ENCODE data around the gene FBN1. TPM values are rescaled to one million over a fixed set of nuclear protein-coding genes. Genes with fewer than 3 reads are reported as not detected.

Gene FBN1
- total and polyA plus RNA-seq, 8 donors = 1.5 to 35.2 (median 5.2) TPM

DNA sequence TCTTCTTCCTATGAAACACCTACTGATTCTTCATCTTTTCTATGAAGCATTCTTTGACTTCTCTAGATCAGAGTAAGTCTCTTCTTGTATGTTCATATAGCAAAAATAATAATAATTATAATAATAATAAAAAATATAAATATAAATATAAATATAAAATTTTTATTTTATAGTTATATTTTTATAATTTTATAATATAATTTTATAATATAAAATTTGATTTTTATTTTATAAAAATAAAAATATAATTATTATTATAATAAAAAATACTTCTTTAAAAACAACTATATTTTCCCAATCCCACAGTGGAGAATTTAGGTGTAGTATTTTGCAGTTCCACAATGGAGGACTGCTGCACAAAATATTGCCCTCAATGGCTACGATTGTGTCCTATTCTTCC, 279.9 kb downstream of the FBN1 start:
- Histone ChIP-seq H3K36me3 (no peaks in the 10 kb centered on the region), H3K27me3 (no peaks in the 10 kb centered on the region), H3K4me3 (no peak overlapping the region), H3K27ac (no peak overlapping the region), H3K4me1 (no peaks in the 10 kb centered on the region), H3K9me3 (no peaks in the 10 kb centered on the region)
- TF ChIP-seq, protein P1, sequence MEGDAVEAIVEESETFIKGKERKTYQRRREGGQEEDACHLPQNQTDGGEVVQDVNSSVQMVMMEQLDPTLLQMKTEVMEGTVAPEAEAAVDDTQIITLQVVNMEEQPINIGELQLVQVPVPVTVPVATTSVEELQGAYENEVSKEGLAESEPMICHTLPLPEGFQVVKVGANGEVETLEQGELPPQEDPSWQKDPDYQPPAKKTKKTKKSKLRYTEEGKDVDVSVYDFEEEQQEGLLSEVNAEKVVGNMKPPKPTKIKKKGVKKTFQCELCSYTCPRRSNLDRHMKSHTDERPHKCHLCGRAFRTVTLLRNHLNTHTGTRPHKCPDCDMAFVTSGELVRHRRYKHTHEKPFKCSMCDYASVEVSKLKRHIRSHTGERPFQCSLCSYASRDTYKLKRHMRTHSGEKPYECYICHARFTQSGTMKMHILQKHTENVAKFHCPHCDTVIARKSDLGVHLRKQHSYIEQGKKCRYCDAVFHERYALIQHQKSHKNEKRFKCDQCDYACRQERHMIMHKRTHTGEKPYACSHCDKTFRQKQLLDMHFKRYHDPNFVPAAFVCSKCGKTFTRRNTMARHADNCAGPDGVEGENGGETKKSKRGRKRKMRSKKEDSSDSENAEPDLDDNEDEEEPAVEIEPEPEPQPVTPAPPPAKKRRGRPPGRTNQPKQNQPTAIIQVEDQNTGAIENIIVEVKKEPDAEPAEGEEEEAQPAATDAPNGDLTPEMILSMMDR (IDR thresholded peaks at IDR 0.05) = no peak
- intact Hi-C loops (cut with DNase I) = no loop called here
- 71 to 82% methylated on average over 1 of the region's 1 CpG for WGBS, 2 donors
- DNase-seq (no peak), FAIRE-seq (peak; percentile 86), ATAC-seq (no peak)

DNA sequence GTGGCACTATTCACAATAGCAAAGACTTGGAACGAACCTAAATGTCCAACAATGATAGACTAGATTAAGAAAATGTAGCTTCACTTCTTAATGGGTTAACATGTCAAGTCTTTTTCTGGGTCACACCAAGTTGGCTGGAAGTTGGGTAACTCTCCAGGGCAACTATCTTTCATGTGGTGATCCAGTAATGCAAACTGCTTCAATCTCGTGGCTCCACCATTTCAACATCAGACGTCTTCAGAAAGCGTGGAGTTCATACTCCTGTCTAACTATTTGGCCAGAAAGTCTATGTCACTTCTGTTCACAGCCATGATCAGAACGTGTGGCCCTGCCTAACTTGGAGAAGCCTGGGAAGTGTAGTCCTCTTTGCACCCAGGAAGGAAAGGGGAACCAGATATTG, 282.0 kb downstream of the FBN1 start:
- no peak overlapping the region for H3K4me3 ChIP-seq
- no peak overlapping the region for H3K27ac ChIP-seq
- WGBS, 2 donors = 47 to 51% methylated on average over 5 of the region's 5 CpGs
- no peak for ATAC-seq
- H3K9me3 ChIP-seq = no peaks in the 10 kb centered on the region
- no peak for DNase-seq
- TF ChIP-seq, protein P1 (IDR thresholded peaks at IDR 0.05) = no peak
- no peaks in the 10 kb centered on the region for H3K27me3 ChIP-seq
- intact Hi-C loops (cut with DNase I) = no loop called here
- no peaks in the 10 kb centered on the region for H3K36me3 ChIP-seq
- no peak for FAIRE-seq
- H3K4me1 ChIP-seq = no peaks in the 10 kb centered on the region

DNA sequence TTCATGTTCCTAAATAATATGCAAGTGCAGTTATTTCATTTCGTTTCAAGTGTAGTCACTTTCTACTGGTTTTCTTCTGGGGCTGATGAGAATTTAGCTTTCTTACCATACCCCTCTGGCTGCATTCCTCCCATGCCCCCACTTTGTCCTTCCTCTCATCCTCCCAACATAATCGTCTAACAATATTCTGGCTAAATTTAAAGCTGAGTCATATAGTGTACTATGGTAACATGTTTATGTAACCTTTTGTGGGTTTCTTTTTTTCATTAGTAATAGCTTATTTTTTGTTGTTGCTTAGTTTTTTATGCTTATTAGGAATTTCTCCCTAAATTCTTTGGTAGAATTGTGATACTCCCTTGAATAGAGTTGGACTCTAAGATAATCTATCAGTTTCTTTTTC, 283.8 kb downstream of the FBN1 start:
- Histone ChIP-seq H3K27me3 (no peaks in the 10 kb centered on the region), H3K36me3 (no peaks in the 10 kb centered on the region), H3K9me3 (no peaks in the 10 kb centered on the region), H3K4me1 (no peaks in the 10 kb centered on the region), H3K4me3 (no peak overlapping the region), H3K27ac (no peak overlapping the region)
- intact Hi-C loops (cut with DNase I) = no loop called here
- 56 to 69% methylated on average over 2 of the region's 2 CpGs for WGBS, 2 donors
- no peak for FAIRE-seq
- no peak for DNase-seq
- ATAC-seq = no peak
- TF ChIP-seq, protein P1 (IDR thresholded peaks at IDR 0.05) = no peak

DNA sequence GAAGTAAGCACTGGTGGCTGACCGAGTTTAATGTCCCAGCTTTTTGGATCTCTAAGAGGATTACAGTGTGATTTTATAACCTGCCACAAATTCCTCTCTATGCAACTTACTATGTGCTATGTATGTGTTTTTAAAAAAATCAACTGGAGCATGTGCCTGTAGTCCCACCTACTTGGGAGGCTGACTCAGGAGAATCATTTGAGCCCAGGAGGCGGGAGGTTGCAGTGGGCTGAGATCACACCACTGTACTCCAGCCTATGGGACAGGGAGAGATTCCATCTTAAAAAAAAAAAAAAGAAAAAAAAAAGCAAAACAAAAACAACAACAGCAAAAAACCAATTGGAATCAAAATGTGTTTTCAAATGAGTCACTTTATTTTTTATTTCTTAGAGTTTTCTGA, 284.7 kb downstream of the FBN1 start:
- no peak for ATAC-seq
- Histone ChIP-seq H3K27ac (no peak overlapping the region), H3K4me1 (no peaks in the 10 kb centered on the region), H3K4me3 (no peak overlapping the region), H3K36me3 (no peaks in the 10 kb centered on the region), H3K27me3 (no peaks in the 10 kb centered on the region), H3K9me3 (no peaks in the 10 kb centered on the region)
- DNase-seq = no peak
- FAIRE-seq = no peak
- intact Hi-C loops (cut with DNase I) = no loop called here
- 71 to 81% methylated on average over 2 of the region's 2 CpGs for WGBS, 2 donors
- TF ChIP-seq, protein P1 (IDR thresholded peaks at IDR 0.05) = no peak

Other genes with a start within 250 kb of the FBN1 start
- 1 to 10 TPM; 2.0 to 8.0 (median 2.8) TPM for gene CEP152, start 165.4 kb upstream of the FBN1 start, total RNA-seq
- gene CEP152, start 165.4 kb upstream of the FBN1 start, polyA plus RNA-seq = 1 to 10 TPM; 1.3 TPM
- 10 to 100 TPM; 26.5 to 48.4 (median 40.2) TPM for gene EID1, start 232.4 kb upstream of the FBN1 start, total RNA-seq
- gene EID1, start 232.4 kb upstream of the FBN1 start, polyA plus RNA-seq = 10 to 100 TPM; 43.8 to 96.3 TPM

All from pancreas (tissue), 10 donors.